Neutrophil (primary cell): ENCODE data around the gene SLC31A1.
"Not testable (repeated sequence)": the region's sequence is repeated elsewhere in the genome, so short reads cannot be mapped to it uniquely, and the experiment has no call there.

ENCODE experiments used
- H3K27ac ChIP-seq: fragments of 200-600 bp; sonication (generic); 2 replicates; pipeline ENCODE4 v1.5.1; 2016; ENCODE audit warnings: mild to moderate bottlenecking, moderate library complexity
- H3K27me3 ChIP-seq: fragments of 200-600 bp; sonication (generic); 2 replicates; pipeline ENCODE4 v1.6.0; 2016; ENCODE audit warnings: mild to moderate bottlenecking
- H3K36me3 ChIP-seq: fragments of 200-600 bp; sonication (generic); 2 replicates; pipeline ENCODE4 v1.5.1; 2017
- H3K4me1 ChIP-seq, 2 experiments: fragments of 200-600 bp in 1 of 2; sonication (generic) in 1 of 2; 1 replicate in 1 of 2; 2 replicates in 1 of 2; pipeline versions ENCODE4 v1.5.1 to v1.6.1; 2013 to 2016; ENCODE audit warnings: low read depth in 1 of 2, low read length in 1 of 2, mild to moderate bottlenecking in 1 of 2, moderate library complexity in 1 of 2; ENCODE audit not compliant: control insufficient read depth in 1 of 2, insufficient read depth in 1 of 2
- H3K4me3 ChIP-seq, 2 experiments: fragments of 200-600 bp in 1 of 2; sonication (generic) in 1 of 2; 1 replicate in 1 of 2; 2 replicates in 1 of 2; pipeline ENCODE4 v1.5.1; 2013 to 2016; ENCODE audit warnings: low read depth in 1 of 2, low read length in 1 of 2, mild to moderate bottlenecking in 1 of 2, moderate library complexity in 1 of 2
- H3K9me3 ChIP-seq: fragments of 200-600 bp; sonication (generic); 2 replicates; pipeline ENCODE4 v1.5.1; 2016
- TF ChIP-seq, protein P1 (sequence below): fragments of 200-600 bp; sonication (generic); IDR thresholded peaks from 2 replicates; pipeline ENCODE4 v1.5.1; 2016; ENCODE audit warnings: antibody characterized with exemption

The SLC31A1 gene

DNA sequence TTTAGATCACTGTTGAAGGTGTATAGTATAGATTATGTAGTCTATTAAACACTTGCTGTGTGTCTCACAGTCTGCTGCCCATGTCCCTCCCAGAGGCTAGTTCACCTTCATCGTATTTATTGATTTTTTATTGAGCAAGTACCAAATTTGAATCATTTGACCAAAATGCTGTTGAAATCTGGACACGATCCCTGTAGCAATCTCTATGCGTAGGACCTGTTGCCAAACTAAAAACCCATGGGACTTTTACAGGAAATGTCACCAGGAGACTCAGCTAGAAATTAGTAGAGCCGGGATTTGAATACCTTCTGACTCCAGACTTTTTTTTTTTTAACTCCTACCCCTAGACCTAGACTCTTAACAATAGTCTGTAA is 17.5 kb downstream of the SLC31A1 start:
- TF ChIP-seq, protein P1, sequence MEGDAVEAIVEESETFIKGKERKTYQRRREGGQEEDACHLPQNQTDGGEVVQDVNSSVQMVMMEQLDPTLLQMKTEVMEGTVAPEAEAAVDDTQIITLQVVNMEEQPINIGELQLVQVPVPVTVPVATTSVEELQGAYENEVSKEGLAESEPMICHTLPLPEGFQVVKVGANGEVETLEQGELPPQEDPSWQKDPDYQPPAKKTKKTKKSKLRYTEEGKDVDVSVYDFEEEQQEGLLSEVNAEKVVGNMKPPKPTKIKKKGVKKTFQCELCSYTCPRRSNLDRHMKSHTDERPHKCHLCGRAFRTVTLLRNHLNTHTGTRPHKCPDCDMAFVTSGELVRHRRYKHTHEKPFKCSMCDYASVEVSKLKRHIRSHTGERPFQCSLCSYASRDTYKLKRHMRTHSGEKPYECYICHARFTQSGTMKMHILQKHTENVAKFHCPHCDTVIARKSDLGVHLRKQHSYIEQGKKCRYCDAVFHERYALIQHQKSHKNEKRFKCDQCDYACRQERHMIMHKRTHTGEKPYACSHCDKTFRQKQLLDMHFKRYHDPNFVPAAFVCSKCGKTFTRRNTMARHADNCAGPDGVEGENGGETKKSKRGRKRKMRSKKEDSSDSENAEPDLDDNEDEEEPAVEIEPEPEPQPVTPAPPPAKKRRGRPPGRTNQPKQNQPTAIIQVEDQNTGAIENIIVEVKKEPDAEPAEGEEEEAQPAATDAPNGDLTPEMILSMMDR, result no peak
- Histone ChIP-seq H3K4me1 (peaks cover 30% of the 10 kb centered on the region in 2 experiments), H3K9me3 (no peaks in the 10 kb centered on the region), H3K36me3 (no peaks in the 10 kb centered on the region), H3K4me3 (no peak overlapping the region), H3K27me3 (no peaks in the 10 kb centered on the region), H3K27ac (no peak overlapping the region)

DNA sequence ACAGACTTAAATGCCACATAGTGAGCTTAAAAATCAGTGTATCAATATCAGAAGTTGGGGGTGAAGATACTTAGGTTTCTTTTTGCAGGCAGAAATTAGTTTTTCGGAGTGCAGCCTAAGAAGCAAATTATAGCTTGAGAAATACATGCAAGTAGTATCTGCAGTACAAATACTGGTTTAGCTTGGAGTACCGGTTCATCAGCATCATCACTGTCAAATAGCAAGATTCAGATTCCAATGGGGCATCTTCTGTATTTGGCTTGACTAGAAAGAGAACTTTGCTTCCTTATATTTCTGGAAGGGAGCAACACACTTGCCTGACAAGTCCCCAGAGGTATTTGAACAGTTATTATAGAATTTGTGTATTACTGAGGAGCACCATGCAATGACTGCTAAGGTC is 19.8 kb downstream of the SLC31A1 start:
- no peaks in the 10 kb centered on the region for H3K9me3 ChIP-seq
- no peak overlapping the region for H3K4me3 ChIP-seq
- no peaks in the 10 kb centered on the region for H3K27me3 ChIP-seq
- peaks cover 8 to 11% of the 10 kb centered on the region in 2 experiments for H3K4me1 ChIP-seq
- TF ChIP-seq, protein P1, result no peak
- no peak overlapping the region for H3K27ac ChIP-seq
- no peaks in the 10 kb centered on the region for H3K36me3 ChIP-seq

DNA sequence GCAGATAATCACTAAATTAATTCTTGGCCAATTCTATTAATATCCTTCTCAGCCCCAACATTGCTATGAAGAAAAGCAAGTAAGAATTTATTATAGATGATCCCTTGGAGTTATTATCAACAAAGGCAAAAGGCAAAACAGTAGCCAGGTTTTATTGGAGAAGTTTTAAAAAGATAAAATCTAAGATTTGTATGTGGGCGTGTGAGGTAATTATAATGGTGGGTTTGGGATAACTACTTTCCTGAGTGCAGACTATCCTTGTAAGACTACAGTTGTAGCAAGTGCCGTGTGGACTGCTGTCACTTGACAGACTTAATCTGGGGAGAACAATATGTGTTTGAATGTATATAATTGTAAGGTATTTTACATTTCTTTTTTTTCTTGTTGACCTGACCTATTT is 23.2 kb downstream of the SLC31A1 start:
- TF ChIP-seq, protein P1, result no peak
- Histone ChIP-seq H3K4me3 (no peak overlapping the region), H3K36me3 (no peaks in the 10 kb centered on the region), H3K27ac (no peak overlapping the region), H3K27me3 (no peaks in the 10 kb centered on the region), H3K4me1 (no peaks in the 10 kb centered on the region), H3K9me3 (no peaks in the 10 kb centered on the region)

DNA sequence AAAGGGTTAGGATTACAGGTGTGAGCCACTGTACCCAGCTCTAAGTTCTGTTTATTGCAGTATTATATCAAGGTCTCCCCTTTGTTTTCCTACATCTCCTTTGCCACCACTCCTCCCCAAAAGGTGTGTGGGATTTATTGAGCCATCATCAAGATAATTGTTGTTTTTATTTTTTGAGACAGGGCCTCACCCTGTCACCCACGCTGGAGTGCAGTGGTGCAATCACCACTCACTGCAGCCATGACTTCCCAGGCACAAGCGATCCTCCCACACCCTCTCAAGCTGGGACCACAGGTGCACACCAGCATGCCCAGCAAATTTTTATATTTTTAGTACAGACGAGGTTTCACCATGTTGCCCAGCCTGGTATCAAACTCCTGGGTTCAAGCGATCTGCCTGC is 24.6 kb downstream of the SLC31A1 start:
- Histone ChIP-seq H3K36me3 (no peaks in the 10 kb centered on the region), H3K27ac (no peak overlapping the region), H3K4me3 (no peak overlapping the region), H3K27me3 (no peaks in the 10 kb centered on the region), H3K9me3 (no peaks in the 10 kb centered on the region), H3K4me1 (no peaks in the 10 kb centered on the region)
- TF ChIP-seq, protein P1, result no peak

DNA sequence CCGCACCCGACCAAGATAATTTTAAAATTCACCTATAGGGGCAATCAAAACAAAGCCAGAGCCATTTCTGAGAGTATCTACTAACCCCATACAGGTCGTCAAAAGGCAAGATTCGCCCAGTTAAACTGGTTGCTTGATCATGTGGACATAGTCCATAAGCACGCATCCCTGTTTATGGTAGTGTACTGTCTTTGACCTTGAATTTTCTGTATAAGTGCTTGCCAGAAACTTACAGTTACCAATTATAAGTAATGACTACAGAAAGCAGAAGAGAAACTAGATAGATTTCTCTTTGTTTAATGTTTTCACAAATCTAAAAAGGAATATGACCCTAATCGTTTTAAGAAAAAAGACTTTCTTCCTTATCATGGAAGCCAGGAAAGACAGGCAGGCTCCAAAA is 25.6 kb downstream of the SLC31A1 start:
- no peak overlapping the region for H3K4me3 ChIP-seq
- TF ChIP-seq, protein P1, result no peak
- H3K27ac ChIP-seq, result no peak overlapping the region

DNA sequence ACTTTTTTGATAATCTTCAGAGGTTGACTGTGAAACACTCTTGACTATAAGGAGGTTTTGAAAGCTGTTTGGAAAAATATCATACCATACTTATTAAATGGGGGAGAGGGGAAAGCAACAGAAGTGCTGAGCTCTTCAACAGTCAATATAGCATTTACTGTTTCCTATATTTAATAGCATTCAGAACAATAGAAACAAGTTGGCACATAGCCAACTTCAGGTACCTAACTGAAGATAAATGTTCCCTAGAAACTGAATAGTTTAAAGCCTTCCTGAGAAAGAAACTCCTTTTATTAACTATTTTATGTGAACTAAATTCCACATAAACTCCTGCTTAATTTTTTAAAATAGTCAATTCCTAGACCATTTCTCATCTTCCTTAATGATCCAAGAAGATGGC is 26.3 kb downstream of the SLC31A1 start:
- H3K36me3 ChIP-seq, result no peaks in the 10 kb centered on the region
- no peaks in the 10 kb centered on the region for H3K27me3 ChIP-seq
- H3K4me1 ChIP-seq, result no peaks in the 10 kb centered on the region
- H3K9me3 ChIP-seq, result no peaks in the 10 kb centered on the region
- no peak overlapping the region for H3K27ac ChIP-seq
- TF ChIP-seq, protein P1, result no peak
- H3K4me3 ChIP-seq, result no peak overlapping the region

More for the DNA sequence above, 25.6 kb downstream of the SLC31A1 start:
- Histone ChIP-seq H3K4me1 (no peaks in the 10 kb centered on the region), H3K36me3 (no peaks in the 10 kb centered on the region), H3K27me3 (no peaks in the 10 kb centered on the region), H3K9me3 (no peaks in the 10 kb centered on the region)

DNA sequence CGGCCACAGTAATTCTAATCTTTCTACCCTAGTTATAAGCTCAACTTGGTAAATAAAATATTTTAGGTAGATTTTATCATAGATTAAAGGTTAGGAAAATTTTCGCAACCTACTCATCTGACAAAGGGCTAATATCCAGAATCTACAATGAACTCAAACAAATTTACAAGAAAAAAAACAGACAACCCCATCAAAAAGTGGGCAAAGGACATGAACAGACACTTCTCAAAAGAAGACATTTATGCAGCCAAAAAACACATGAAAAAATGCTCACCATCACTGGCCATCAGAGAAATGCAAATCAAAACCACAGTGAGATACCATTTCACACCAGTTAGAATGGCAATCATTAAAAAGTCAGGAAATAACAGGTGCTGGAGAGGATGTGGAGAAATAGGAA is 28.3 kb downstream of the SLC31A1 start:
- not testable (repeated sequence) for H3K4me1 ChIP-seq, H3K9me3 ChIP-seq, H3K36me3 ChIP-seq, H3K27ac ChIP-seq, H3K27me3 ChIP-seq, H3K4me3 ChIP-seq
